Activated CD4-positive, alpha-beta T cell treated with anti-CD3 and anti-CD28 coated beads for 24 hours (primary cell): ENCODE results near the gene PPT1.

Source experiments
- DNase-seq, 2 donors: peaks; one replicate each; pipeline ENCODE4 v3.0.0-alpha.2; 2020; ENCODE audit warnings: low read depth in 2 of 2

PPT1 gene

GRCh38 chr1:40096977-40097782 is at the start of gene PPT1:
PPT1 (minus strand) TSS chr1:40097252; CDS start chr1:40097238, 14 bp downstream.
- DNase-seq: peak; percentile 62 to 66

DNA sequence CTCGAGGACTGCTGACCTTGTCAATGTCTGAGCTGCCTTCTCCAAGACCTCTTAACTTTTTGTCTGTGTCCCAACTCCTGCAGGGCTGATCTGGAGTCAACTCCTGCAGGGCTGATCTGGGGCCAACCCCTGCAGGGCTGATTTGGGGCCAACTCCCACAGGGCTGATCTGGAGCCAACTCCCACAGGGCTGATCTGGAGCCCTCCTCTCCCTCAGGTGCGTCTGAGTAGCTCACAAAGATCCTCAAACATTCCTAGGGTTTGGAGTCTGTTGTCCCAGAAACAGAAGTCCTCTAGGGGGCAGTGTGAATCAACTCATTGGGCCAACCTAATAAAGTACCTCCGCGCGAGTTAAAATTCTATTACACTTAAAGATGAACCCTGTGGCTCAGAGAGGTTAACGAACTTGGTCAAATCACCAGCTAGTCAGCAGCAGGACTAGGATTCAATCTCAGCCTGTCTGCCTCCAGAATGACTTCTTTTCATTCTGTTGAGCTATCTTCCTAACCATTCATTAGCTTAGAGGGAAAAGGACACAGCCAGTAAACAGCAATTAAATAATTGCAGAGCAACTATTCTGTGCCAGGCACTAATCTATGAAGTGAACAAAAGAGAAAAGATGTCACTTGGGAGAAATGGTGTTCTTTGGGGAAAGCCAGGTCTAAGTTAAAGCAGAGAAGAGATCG is 47.0 kb upstream of the PPT1 start:
- DNase-seq: peak in 1 of 2 donors; percentile 51

- no peak for DNase-seq
Observed at GRCh38 chr1:40141878-40142535, 45.0 kb upstream of the PPT1 start.

GRCh38 chr1:40140211-40140973 is 43.3 kb upstream of the PPT1 start:
- no peak for DNase-seq

DNA sequence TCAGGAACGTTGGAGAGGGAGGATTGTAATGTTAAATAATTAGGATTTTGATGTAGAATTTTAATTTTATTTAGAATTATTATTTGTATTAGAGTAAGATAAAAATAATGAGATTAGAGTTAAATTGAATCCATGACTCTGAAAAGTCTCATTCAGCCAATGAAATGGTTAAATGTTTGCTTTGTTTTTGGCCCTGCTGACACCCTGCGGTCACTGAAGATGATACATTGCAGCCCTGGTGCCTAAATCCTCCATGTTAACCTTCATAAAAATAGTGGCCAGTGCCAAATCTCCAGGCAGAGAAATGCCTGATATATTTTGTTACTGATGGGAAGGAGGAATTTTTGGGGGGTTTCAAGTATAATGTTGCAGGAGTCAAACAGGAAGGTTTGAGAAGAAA is 36.8 kb upstream of the PPT1 start:
- DNase-seq: no peak

- no peak for DNase-seq
Observed at GRCh38 chr1:40133312-40133665, 36.2 kb upstream of the PPT1 start.

DNA sequence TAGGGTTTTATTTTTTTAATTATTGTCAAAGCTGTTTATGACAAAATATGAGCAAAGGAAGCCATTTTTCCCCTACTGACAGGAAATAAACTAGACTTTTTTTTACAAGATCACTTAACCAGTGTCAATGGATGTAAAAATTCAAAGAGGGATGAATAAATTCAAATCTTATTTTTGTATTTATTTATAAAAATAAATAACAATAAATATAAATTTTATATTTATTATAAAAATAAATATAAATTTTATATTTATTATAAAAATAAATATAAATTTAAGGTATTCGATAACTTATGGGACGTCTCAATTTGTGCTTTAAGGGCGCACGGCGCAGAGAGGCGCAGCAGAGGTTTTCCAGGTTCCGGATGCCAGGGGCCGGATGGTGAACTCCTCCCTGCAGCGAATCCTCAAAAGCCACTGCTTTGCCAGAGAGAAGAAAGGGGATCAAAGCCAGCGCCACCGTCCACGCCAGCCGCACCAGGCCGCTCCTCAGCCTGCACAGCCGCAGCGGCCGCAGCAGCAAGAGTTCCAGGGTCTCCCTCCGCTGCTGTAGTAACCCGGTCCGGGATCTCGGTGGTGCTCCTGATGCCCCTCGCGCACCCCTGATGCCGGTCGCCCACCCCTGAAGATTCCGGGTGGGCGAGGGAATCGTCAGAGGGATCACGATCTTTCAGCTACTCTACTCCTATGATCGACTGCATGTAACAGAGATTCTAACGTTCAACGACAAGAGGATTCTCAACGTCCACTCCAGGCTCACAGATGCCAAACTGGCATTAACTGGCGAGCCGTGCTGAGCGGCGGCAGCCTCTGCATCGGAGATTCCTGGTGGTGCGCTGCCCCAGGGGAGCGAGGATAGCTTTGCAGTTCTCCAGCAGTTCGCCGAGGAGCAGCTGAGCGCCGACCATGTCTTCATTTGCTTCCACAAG is 35.6 kb upstream of the PPT1 start:
- DNase-seq: no peak

DNA sequence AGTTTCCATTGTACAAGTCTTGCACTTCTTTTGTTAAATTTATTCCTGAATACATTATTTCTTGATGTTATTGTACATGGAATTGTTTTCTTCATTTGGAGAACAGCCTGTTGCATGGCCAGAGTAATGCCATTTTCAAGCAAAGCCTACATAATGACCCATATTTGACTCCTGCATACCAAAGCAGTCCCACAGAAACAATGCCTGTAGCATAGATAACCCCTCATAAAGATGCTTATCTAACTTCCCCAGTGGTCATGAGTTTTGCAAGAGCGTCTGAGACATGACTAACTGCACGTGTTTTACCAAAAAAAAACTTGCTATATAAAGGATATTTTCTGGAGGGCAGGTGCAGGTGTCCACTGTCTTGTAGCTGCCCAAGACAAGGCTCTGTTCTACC is 33.8 kb upstream of the PPT1 start:
- no peak for DNase-seq

DNA sequence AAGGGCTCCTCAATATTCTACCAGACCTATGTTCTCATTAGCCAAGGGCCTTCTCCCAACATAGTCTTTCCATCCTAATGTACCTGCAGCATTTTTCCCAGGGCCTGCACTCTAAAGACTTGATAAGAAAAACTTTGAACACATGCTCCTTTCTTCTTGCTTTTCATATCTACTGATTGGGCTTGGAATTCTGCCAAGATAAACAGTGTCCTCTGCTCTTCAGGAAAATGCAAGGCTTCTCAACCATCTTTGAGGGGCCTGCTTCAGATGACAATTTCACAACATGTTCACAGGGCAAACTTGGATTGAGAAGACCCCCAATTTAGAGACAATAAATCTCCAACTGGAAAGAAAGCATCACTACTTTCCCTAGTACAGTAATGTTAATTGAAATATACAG is 25.8 kb upstream of the PPT1 start:
- no peak for DNase-seq

GRCh38 chr1:40120128-40120527 is 23.1 kb upstream of the PPT1 start:
- no peak for DNase-seq

- DNase-seq: no peak
Observed at GRCh38 chr1:40114400-40114799, 17.3 kb upstream of the PPT1 start.

GRCh38 chr1:40110389-40110788 is 13.3 kb upstream of the PPT1 start:
- DNase-seq: no peak

GRCh38 chr1:40107290-40107959 is 10.4 kb upstream of the PPT1 start:
- DNase-seq: no peak

DNA sequence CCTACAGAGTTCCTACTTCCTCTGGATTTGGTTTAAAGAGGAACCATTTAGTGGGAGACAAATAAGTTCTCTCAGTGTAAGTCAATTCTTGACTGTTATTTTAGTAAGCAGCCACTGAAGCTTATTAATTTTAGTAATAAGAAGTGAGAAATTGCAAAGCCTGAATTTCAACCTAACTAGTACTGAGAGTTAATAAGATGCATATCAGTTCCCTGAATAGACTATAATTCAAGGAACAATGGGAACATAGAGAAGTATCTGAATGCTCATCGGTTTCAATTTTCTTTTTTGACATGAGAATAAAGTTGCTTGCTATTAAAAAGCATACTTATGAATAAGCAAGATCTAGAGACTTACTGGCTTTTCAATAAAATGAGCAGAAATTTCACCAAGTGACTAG is 8.0 kb upstream of the PPT1 start:
- no peak for DNase-seq

DNA sequence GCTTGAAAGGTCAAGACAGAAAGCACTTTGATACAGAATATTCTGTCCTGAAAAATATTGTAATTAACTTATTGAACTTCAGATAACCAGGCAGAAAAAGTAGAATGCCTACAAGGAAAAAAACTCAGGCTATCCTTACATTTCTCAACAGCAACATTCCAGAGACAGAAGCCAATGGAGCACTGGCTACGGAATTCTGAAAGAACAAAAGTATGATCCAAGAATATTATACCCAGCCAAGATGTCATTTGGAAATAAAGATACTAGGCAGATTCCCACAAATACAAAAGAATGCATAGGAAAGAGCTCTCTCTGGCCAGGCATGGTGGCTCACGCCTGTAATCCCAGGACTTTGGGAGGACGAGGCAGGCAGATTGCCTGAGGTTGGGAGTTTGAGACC is 5.8 kb upstream of the PPT1 start:
- DNase-seq: no peak

GRCh38 chr1:40102038-40102437 is 5.0 kb upstream of the PPT1 start:
- DNase-seq: no peak

- no peak for DNase-seq
Observed at GRCh38 chr1:40096646-40096976, 441 bp downstream of the PPT1 start.

GRCh38 chr1:40095806-40096205 is 1.2 kb downstream of the PPT1 start:
- DNase-seq: no peak

DNA sequence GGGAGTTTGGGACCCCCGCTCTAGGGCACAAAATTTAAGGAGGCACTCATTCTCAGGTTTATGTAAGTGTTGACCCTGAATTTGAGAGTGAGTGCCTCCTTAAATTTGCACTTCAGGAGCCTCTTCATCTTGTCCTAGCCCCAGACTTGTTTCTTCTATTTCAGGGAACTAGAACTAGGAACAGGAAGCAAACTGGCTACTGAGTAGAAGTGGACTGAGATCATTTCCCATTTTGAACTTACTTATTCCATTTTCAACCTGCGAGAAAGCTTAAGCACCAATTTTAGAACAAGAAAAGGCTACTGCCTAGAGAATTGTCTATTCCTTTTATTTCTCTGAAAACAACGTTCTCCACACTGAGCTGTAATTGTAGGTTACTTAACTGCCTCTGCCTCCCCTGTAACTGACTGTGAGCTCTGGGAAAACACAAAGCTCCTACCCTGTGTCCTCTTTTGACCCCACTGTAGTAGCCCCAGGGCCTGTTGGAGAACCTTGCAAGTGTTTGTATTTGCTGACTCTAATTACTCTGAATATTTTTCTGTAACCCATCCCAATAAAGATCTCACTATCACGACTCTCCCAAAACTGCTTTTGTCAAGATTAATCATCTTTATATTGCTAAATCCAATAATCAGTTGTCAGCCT is 2.5 kb downstream of the PPT1 start:
- no peak for DNase-seq
